ENCODE data around the gene GSK3A.

DNA sequence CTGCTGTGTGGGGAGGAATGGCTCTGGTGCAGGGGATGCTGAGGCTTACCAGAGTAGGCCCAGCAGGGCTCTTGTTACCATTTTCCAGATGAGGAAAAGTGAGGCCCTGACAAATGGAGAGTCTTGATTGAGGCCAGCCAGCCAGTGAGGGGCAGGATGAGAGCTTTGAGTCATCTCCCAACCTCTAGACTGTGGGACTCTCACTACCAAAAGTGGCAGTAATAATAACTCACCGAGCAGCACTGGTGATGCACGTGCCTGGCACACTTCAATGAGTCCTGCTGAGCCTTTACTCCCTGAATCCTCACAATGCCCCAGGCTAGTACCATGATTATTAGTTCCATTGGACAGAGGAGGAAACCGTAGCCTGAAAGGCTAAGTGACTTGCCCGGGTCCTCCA lies 34.4 kb upstream of the GSK3A start:
- TF ChIP-seq BRCA1 (IDR thresholded peaks at IDR 0.05; ENCODE audit: low read depth, low read length) (no peak), CTCF (IDR thresholded peaks at IDR 0.05; ENCODE audit: control extremely low read depth in 1 of 3, insufficient read depth in 1 of 3, low read depth in 1 of 3, low read length in 3 of 3) (no peak), EZH2 (IDR thresholded peaks at IDR 0.05; ENCODE audit: low read depth, low read length, severe bottlenecking) (no peak), JUN (IDR thresholded peaks at IDR 0.05; ENCODE audit: low read depth, low read length) (no peak), CBX8 (IDR thresholded peaks at IDR 0.05; ENCODE audit: borderline replicate concordance, low read depth, low read length) (no peak)
